ENCODE results near the gene TLR7. TPM values are rescaled to one million over a fixed set of nuclear protein-coding genes. Genes with fewer than 3 reads are reported as not detected.

The TLR7 gene
- total and polyA plus RNA-seq, 12 donors, result 0.03 to 3.2 (median 0.46) TPM

DNA sequence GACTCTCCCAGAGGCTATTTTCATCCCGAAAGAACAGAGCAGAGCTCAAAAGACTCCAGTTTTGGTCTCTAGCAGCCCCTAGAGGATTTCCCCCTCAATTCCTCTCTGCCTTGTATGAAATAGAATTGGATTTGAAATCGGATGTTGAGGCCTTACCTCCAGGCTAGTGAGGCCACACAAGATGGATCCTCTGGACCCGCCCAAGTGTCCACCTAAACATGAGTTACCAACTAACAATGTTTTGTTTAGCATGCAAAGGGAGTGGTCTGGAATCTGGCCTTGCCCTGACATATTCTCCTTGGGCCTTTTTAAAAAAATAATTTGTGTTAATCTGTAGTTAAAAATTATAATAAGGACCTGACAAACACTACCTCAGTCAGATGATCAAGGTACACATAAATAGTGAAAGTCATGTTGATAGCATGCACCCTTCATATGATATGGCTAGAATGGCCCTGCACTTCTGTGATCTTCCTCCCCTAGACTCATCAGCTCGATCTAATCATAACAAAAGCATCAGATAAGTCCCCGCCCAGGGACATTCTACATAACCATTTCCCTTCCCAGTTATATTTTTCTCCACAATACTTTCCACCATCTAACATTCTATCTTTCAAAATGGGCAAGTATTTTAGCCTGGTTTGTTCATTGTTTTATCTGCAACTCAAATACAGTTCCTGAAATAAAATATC lies 46.1 kb downstream of the TLR7 start:
- no peak for DNase-seq
- WGBS, 2 donors, result 76 to 78% methylated on average over 5 of the region's 5 CpGs
- peaks cover 0 to 88% (median 0%) of the 10 kb centered on the region in 7 donors for H3K27me3 ChIP-seq

DNA sequence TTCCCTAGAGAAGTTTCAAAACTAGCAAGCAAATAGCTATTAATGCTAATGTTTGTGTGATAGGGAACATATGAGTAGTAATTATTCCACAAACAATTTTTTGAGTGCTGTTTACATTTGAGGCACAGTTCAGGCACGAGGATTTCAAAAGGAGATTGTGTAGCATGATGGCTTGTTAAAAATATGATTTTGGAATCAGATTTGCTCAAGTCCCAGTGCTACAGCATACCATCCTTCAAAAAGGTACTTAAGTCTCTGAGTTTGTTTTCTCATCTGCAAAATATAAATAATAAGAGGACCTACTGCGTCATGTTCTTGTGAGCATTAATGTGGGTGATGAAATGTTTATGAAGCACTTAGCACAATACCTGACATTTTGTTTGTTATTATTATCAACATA lies 50.9 kb downstream of the TLR7 start:
- H3K9me3 ChIP-seq, result no peaks in the 10 kb centered on the region
- WGBS, 2 donors, result 82 to 91% methylated on average over 2 of the region's 2 CpGs
- peaks cover 0 to 78% (median 0%) of the 10 kb centered on the region in 7 donors for H3K27me3 ChIP-seq
- ATAC-seq (no peak), DNase-seq (no peak)
- TF ChIP-seq, protein P1, sequence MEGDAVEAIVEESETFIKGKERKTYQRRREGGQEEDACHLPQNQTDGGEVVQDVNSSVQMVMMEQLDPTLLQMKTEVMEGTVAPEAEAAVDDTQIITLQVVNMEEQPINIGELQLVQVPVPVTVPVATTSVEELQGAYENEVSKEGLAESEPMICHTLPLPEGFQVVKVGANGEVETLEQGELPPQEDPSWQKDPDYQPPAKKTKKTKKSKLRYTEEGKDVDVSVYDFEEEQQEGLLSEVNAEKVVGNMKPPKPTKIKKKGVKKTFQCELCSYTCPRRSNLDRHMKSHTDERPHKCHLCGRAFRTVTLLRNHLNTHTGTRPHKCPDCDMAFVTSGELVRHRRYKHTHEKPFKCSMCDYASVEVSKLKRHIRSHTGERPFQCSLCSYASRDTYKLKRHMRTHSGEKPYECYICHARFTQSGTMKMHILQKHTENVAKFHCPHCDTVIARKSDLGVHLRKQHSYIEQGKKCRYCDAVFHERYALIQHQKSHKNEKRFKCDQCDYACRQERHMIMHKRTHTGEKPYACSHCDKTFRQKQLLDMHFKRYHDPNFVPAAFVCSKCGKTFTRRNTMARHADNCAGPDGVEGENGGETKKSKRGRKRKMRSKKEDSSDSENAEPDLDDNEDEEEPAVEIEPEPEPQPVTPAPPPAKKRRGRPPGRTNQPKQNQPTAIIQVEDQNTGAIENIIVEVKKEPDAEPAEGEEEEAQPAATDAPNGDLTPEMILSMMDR (IDR thresholded peaks at IDR 0.05), result no peak
- intact Hi-C loops (cut with DNase I), result no loop called here
- H3K4me3 ChIP-seq, result no peak overlapping the region
- H3K36me3 ChIP-seq, result no peaks in the 10 kb centered on the region
- H3K4me1 ChIP-seq, result no peaks in the 10 kb centered on the region
- no peak overlapping the region for H3K27ac ChIP-seq

More for the DNA sequence above, 46.1 kb downstream of the TLR7 start:
- intact Hi-C loops (cut with DNase I), result no loop called here
- Histone ChIP-seq H3K4me3 (no peak overlapping the region), H3K9me3 (no peaks in the 10 kb centered on the region), H3K27ac (no peak overlapping the region), H3K36me3 (no peaks in the 10 kb centered on the region), H3K4me1 (no peaks in the 10 kb centered on the region)
- TF ChIP-seq, protein P1 (IDR thresholded peaks at IDR 0.05), result no peak
- ATAC-seq, result no peak

DNA sequence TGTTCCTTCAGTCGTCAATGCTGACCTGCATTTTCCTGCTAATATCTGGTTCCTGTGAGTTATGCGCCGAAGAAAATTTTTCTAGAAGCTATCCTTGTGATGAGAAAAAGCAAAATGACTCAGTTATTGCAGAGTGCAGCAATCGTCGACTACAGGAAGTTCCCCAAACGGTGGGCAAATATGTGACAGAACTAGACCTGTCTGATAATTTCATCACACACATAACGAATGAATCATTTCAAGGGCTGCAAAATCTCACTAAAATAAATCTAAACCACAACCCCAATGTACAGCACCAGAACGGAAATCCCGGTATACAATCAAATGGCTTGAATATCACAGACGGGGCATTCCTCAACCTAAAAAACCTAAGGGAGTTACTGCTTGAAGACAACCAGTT lies 52.2 kb downstream of the TLR7 start:
- Histone ChIP-seq H3K4me3 (no peak overlapping the region), H3K27ac (no peak overlapping the region), H3K36me3 (no peaks in the 10 kb centered on the region), H3K4me1 (no peaks in the 10 kb centered on the region), H3K27me3 (peaks cover 0 to 82% (median 0%) of the 10 kb centered on the region in 7 donors), H3K9me3 (no peaks in the 10 kb centered on the region)
- ATAC-seq, result no peak
- 84 to 87% methylated on average over 10 of the region's 10 CpGs for WGBS, 2 donors
- no peak for DNase-seq
- TF ChIP-seq, protein P1 (IDR thresholded peaks at IDR 0.05), result no peak
- intact Hi-C loops (cut with DNase I), result no loop called here

DNA sequence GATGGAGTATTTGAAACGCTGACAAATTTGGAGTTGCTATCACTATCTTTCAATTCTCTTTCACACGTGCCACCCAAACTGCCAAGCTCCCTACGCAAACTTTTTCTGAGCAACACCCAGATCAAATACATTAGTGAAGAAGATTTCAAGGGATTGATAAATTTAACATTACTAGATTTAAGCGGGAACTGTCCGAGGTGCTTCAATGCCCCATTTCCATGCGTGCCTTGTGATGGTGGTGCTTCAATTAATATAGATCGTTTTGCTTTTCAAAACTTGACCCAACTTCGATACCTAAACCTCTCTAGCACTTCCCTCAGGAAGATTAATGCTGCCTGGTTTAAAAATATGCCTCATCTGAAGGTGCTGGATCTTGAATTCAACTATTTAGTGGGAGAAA lies 52.7 kb downstream of the TLR7 start:
- Histone ChIP-seq H3K27me3 (peaks cover 0 to 80% (median 0%) of the 10 kb centered on the region in 7 donors), H3K27ac (no peak overlapping the region), H3K36me3 (no peaks in the 10 kb centered on the region), H3K4me1 (no peaks in the 10 kb centered on the region), H3K4me3 (no peak overlapping the region), H3K9me3 (no peaks in the 10 kb centered on the region)
- TF ChIP-seq, protein P1 (IDR thresholded peaks at IDR 0.05), result no peak
- DNase-seq (no peak), ATAC-seq (no peak)
- intact Hi-C loops (cut with DNase I), result no loop called here
- WGBS, 2 donors, result 77 to 88% methylated on average over 8 of the region's 8 CpGs

Measured in heart right ventricle (tissue), 16 donors.